ENCODE measurements around the gene PLD2.
"Not testable (repeated sequence)": the region's sequence is repeated elsewhere in the genome, so short reads cannot be mapped to it uniquely, and the experiment has no call there.

Gene PLD2

DNA sequence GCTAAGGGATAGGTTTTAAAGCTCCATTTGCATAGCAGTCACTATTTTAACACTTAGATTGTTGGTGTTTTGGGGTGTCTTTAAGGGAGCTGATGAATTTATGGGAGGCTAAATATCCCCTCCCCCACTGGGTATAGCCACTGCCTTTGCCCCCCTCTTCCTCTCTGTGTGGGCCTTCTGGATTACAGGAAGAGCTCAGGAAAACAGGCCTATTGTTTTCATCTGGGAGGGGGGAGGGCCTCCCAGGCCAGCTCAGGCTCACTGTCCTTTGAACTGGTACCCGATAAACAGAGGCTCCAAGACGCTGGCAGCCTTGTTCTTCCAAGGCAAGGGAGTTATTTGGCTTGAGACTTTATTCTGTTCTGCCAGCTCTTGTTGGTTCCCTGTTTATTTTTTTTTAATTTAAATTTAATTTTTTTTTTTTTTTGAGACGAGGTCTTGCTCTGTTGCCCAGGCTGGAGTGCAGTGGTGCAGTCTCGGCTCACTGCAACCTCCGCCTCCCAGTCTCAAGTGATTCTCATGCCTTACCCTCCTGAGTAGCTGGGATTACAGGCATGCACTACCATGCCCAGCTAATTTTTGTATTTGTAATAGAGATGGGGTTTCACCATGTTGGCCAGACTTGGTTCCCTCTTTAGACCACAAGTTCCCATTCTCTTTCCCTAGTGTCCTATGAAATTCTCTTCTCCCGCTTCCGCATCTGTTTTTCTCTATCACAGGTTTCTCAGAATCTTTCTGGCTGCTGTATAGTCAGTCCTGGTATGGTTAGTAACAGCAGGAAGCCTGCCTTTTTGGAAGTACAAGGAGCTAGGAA, 51.3 kb downstream of the PLD2 start:
- no peak for DNase-seq (ENCODE audit: low spot score)

DNA sequence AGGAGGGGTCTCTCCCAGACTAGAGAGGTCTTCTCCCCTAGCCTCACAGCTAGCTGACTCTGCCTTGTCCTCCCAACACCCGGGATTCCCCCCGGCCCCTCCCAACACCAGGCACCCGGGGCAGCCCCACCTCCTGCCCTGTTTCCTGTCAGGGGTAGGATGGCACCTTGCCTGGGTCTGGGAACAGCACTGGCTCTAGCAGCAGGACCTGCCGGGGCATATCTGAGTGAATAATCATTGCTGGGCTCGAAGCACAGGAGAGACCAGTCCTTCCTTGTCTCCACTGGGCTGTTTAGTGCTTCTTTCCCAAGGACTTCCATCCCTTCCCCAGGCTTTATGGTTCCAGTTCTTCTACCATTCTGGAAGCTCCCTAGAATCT, 51.9 kb downstream of the PLD2 start:
- no peak for DNase-seq (ENCODE audit: low spot score)

DNA sequence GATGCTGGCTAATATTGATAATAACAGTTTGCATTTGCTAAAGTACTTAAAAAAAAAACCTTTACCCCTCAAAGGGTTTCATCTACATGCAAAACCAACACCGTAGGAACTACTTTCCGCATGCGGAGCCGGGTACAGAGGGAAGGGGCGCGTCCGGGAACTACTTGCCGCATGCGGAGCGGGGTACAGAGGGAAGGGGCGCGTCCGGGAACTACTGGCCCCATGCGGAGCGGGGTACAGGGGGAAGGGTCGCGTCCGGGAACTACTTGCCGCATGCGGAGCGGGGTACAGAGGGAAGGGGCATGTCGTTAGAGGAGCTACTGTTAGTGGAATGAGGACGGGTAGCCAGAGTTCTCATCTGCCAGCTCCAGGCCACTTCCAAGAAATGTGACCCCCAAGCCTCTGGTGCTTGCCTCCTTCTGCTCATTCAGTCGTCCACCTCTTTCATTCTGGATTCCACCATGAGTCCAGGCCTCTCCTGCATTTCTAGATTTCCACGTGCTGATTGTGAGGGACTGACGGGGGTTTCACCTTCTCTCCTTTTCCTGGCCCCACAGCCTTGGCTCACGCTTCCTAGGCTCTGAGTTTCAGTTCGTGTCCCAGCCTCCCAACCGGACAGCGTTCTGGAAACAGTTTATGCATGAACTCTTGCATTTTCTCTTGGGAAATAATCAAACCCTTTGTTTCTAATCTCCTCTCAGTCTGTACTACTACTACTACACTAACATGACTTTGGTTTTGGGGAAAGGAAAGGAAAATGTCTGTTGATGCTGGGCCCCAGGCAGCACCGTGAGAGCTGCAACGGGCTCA, 53.1 kb downstream of the PLD2 start:
- no peak for DNase-seq (ENCODE audit: low spot score)

DNA sequence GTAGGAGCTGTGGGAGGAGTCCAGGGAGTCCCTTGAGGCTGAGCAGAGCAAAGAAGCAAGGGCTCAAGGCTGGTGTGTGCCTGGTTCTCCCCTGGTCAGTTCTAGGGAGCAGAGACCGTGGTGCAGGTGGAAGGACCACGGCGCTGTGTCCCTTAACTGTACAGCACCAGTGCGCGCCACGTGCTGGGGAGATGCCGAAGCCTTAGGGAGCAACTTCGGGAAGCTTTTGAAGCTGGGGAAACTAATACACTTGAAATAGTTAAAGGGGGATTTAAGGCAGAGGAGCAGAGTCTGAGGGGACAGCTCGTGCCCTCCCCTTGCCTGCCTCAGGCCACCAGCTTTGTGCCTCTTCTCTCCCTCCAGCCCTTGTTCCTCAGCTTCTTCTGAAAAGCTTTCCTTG, 53.7 kb downstream of the PLD2 start:
- no peak for DNase-seq (ENCODE audit: low spot score)

DNA sequence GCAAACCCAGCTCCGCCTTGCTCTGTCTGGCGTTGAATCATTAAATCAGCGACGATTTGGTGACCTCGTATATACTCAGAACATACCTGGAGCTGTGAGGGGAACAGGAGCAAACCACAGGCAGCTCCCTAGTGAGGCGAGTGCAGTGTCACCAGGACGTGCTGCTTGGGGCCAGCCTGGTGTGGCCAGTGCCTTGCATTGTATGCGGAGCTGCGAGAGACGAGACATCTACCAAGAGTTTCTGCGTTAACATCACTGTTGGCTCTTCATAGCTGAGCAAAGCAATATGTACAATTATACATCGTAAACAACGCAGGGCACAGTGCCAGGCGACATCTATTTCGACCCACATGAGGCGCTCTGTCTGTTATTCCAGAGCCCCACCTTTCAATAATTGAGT, 54.1 kb downstream of the PLD2 start:
- DNase-seq (ENCODE audit: low spot score): no peak

DNA sequence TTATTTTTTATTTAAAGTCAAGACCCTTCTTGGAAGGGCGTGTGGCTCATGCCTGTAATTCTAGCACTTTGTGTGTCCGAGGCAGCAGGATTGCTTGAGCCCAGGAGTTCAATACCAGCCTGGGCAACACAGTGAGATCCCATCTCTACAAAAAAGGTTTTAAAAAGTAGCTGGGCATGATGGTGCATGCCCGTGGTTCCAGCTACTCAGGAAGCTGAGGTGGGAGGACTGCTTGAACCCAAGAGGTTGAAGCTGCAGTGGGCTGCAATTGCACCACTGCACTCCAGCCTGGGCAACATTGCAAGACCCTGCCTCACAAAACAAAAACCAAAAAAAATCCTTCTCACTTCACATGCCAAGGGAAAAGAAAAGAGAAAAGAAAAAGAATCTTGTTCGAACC, 55.8 kb downstream of the PLD2 start:
- no peak for DNase-seq (ENCODE audit: low spot score)

DNA sequence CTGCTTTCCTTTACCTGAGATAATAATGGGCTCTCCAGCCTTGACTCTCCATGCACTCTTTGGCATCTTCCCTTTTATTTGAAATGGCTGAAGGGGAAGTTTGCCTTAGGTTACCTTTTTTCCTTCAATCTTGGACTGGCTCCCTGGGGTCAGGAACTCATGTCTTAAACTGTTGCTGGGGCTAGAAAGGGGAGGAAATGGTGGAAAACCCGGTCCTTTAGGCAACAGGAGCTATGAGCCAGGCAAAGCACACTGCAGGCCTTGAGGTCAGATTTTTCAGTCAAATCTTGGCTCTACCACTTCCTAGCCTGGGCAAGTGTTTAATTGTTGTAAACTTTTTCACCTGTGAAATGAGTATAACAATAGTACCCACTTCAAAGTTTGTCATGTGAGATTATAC, 56.4 kb downstream of the PLD2 start:
- no peak for DNase-seq (ENCODE audit: low spot score)

DNA sequence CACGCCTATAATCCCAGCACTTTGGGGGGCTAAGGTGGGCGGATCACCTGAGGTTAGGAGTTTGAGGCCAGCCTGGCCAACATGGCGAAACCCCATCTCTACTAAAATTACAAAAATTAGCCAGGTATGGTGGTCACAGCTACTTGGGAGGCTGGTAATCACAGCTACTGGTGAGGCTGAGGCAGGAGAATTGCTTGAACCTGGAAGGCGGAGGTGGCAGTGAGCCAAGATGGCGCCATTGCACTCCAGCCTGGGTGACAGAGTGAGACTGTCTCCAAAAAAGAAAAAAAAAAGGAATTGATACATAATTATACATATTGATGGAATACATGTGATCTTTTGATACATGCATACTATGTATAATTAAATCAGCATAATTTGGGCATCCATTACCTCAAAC, 60.6 kb downstream of the PLD2 start:
- not testable (repeated sequence) for DNase-seq (ENCODE audit: low spot score)

DNA sequence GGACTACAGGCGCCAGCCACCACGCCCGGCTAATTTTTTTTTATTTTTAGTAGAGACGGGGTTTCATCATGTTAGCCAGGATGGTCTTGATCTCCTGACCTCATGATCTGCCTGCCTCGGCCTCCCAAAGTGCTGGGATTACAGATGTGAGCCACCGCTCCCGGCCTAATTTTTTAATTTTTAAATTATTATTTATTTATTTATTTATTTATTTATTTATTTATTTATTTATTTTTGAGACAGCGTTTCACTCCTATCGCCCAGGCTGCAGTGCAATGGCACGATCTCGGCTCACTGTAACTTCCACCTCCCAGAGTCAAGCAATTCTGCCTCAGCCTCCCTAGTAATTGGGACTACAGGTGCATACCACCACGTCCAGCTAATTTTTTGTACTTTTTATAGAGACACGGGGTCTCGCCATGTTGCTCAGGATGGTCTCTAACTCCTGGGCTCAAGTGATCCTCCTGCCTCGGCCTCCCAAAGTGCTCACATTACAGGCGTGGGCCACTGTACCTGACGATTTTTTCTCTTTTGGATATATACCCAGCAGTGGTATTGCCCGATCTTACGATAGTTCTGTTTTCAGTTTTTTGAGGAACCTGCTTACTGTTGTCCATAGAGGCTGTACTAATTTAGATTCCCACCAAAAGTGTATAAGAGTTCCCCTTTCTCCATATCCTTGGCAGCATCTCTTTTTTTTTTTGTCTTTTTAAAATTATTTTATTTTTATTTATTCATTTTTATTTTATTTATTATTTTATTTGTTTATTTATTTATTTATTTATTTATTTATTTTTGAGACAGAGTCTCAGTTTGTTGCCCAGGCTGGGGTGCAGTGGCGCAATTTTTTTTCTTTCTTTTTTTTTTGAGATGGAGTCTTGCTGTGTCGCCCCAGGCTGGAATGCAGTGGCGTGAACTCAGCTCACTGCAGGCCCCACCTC, 62.4 kb downstream of the PLD2 start:
- not testable (repeated sequence) for DNase-seq (ENCODE audit: low spot score)

DNA sequence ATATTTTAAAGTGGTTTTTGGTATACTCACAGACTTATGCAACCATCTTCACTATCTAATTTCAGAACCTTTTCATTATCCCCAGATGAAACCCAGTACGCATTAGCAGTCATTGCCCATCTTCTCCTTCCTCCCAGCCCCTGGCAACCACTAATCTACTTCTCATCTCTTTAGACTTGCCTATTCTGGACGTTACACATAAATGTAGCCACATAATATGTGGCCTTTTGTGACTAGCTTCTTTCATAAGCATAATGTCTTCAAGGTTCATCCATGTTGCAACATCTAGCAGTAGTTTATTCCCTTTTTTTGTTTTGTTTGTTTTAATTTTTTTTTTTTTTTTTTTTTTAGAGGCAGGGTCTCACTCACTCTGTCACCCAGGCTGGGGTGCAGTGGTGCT, 63.9 kb downstream of the PLD2 start:
- no peak for DNase-seq (ENCODE audit: low spot score)

DNA sequence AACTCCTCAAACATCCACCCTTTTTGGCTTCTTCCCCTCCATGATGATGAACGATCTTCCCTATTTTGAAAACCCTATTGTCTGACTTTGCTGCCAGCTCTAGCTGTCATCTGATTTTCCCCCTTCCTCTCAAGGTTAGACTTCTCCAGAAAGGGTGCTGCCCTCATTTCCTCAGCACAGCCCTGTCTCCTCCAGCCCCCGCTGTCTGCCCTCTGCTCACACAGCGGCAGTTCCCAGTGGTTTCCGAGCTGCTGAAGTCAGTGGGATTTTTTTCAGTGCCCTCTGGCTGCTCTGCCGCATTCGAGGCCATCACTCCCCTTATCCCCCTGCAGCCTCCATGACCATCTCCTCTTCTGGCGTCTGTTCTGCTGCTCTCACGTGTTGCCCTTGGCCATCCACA, 65.8 kb downstream of the PLD2 start:
- DNase-seq (ENCODE audit: low spot score): no peak

All from CD4-positive, alpha-beta T cell treated with Interleukin-15 for 4 hours (primary cell).